Keratinocyte (primary cell): ENCODE results near the gene RICTOR. TPM values are rescaled to one million over a fixed set of nuclear protein-coding genes. Genes with fewer than 3 reads are reported as not detected.

Experiments used
- DNase-seq: peaks from one replicate; pipeline ENCODE4 v3.0.0-alpha.2; 2011; ENCODE audit warnings: low read depth, missing footprints, low spot score
- FAIRE-seq: peaks from 2 replicates; lab custom pipeline; 2011; peaks lifted over from hg19 to GRCh38; lab: Jason Lieb, UNC
- H2AFZ ChIP-seq: 2 replicates; pipeline ENCODE4 v1.6.0; 2012; ENCODE audit warnings: low read length, control low read depth, inconsistent platforms; ENCODE audit not compliant: control insufficient read depth
- H3K27ac ChIP-seq: 2 replicates; pipeline ENCODE4 v1.5.1; 2011; ENCODE audit warnings: low read length; ENCODE audit not compliant: control insufficient read depth, insufficient read depth
- H3K27me3 ChIP-seq: 3 replicates; pipeline ENCODE4 v1.6.0; 2011; ENCODE audit warnings: low read length; ENCODE audit not compliant: control insufficient read depth, insufficient read depth; ENCODE audit errors: extremely low read depth
- H3K36me3 ChIP-seq, 2 experiments: 2 replicates in 1 of 2; 3 replicates in 1 of 2; pipeline ENCODE4 v1.5.1; 2011; ENCODE audit warnings: low read length in 2 of 2, mild to moderate bottlenecking in 1 of 2; ENCODE audit not compliant: control insufficient read depth in 2 of 2, insufficient read depth in 2 of 2; ENCODE audit errors: extremely low read depth in 1 of 2
- H3K4me1 ChIP-seq: 3 replicates; pipeline ENCODE4 v1.5.1; 2011; ENCODE audit warnings: low read length; ENCODE audit not compliant: control insufficient read depth, insufficient read depth; ENCODE audit errors: extremely low read depth
- H3K4me2 ChIP-seq: 3 replicates; pipeline ENCODE4 v1.6.0; 2011; ENCODE audit warnings: low read depth, low read length; ENCODE audit not compliant: control insufficient read depth, insufficient read depth; ENCODE audit errors: extremely low read depth
- H3K4me3 ChIP-seq, 3 experiments: fragments of 200-600 bp in 1 of 3; sonication (generic) in 1 of 3; 2 replicates in 2 of 3; 3 replicates in 1 of 3; pipeline ENCODE4 v1.5.1; 2011 to 2016; ENCODE audit warnings: low read length in 3 of 3, mild to moderate bottlenecking in 3 of 3, control low read depth in 2 of 3, inconsistent platforms in 1 of 3, low read depth in 1 of 3, mixed read lengths in 1 of 3, mixed run types in 1 of 3, moderate library complexity in 1 of 3; ENCODE audit not compliant: control insufficient read depth in 2 of 3, insufficient read depth in 2 of 3; ENCODE audit errors: extremely low read depth in 1 of 3
- H3K79me2 ChIP-seq: 2 replicates; pipeline ENCODE4 v1.6.0; 2012; ENCODE audit warnings: low read length; ENCODE audit not compliant: control insufficient read depth, insufficient read depth
- H3K9ac ChIP-seq: 3 replicates; pipeline ENCODE4 v1.6.0; 2011; ENCODE audit warnings: low read length; ENCODE audit not compliant: control insufficient read depth, insufficient read depth; ENCODE audit errors: extremely low read depth
- H3K9me1 ChIP-seq: 3 replicates; pipeline ENCODE4 v1.6.0; 2011; ENCODE audit warnings: low read length; ENCODE audit not compliant: control insufficient read depth, insufficient read depth; ENCODE audit errors: extremely low read depth
- H3K9me3 ChIP-seq: 2 replicates; pipeline ENCODE4 v1.5.1; 2012; ENCODE audit warnings: low read depth, low read length; ENCODE audit not compliant: control insufficient read depth
- H4K20me1 ChIP-seq: 3 replicates; pipeline ENCODE4 v1.6.0; 2011; ENCODE audit warnings: low read length; ENCODE audit not compliant: control insufficient read depth, insufficient read depth; ENCODE audit errors: extremely low read depth
- EZH2 ChIP-seq: IDR thresholded peaks from one replicate; pipeline ENCODE4 v1.6.1; 2012; ENCODE audit warnings: inconsistent platforms, mild to moderate bottlenecking, low read length, moderate library complexity
- dilution Hi-C: fragments of 300-500 bp; cut with MboI; formaldehyde crosslinking; loops from one replicate; pipeline ENCODE4 v1.7.0; 2020; ENCODE audit warnings: low sequenced_read_pairs; ENCODE audit not compliant: extremely low pct_ligation_motif_present
- polyA plus RNA-seq, 5 experiments: library from polyadenylated mRNA; depleted of rRNA in 3 of 5; stranded (reverse) in 3 of 5; stranded (forward) in 1 of 5; unstranded in 1 of 5; fragments of >200 nt; gene quantifications; 1 replicate in 1 of 5; 2 replicates in 3 of 5; 3 replicates in 1 of 5; pipeline versions ENCODE4 v1.2.1 to v1.2.3, GENCODE V29; 2011 to 2012; ENCODE audit warnings: missing spikeins in 2 of 5, low read depth in 1 of 5, low replicate concordance in 1 of 5
- TF ChIP-seq, protein P1 (sequence below), 3 experiments: IDR thresholded peaks in 1 of 3; conservative IDR thresholded peaks in 1 of 3; optimal IDR thresholded peaks in 1 of 3; 2 replicates in 2 of 3; 3 replicates in 1 of 3; pipeline versions ENCODE3 to v1.5.1; 2011; ENCODE audit warnings: low read length in 3 of 3, mild to moderate bottlenecking in 3 of 3, moderate library complexity in 2 of 3, control low read depth in 1 of 3, inconsistent platforms in 1 of 3; ENCODE audit not compliant: insufficient read depth in 2 of 3; ENCODE audit errors: extremely low read depth in 1 of 3

Gene RICTOR
- polyA plus RNA-seq, 1 donor (not counting 4 experiments of a cell fraction or from before 2014, with no cell fraction given) = 11.5 TPM

GRCh38 chr5:39015743-39016586, 58.2 kb downstream of the RICTOR start:
- Histone ChIP-seq H3K36me3 (peaks cover 0 to 1% of the 10 kb centered on the region in 2 experiments), H3K9me1 (no peaks in the 10 kb centered on the region), H4K20me1 (no peaks in the 10 kb centered on the region), H3K9ac (no peak overlapping the region), H3K4me2 (no peak overlapping the region), H3K4me3 (no peak overlapping the region), H2AFZ (no peak overlapping the region), H3K27me3 (no peaks in the 10 kb centered on the region), H3K9me3 (peaks cover 3% of the 10 kb centered on the region), H3K4me1 (peaks cover 6% of the 10 kb centered on the region), H3K79me2 (no peaks in the 10 kb centered on the region), H3K27ac (no peak overlapping the region)
- FAIRE-seq (peak; percentile 75), DNase-seq (no peak)
- dilution Hi-C loops = no loop called here
- TF ChIP-seq, protein P1, sequence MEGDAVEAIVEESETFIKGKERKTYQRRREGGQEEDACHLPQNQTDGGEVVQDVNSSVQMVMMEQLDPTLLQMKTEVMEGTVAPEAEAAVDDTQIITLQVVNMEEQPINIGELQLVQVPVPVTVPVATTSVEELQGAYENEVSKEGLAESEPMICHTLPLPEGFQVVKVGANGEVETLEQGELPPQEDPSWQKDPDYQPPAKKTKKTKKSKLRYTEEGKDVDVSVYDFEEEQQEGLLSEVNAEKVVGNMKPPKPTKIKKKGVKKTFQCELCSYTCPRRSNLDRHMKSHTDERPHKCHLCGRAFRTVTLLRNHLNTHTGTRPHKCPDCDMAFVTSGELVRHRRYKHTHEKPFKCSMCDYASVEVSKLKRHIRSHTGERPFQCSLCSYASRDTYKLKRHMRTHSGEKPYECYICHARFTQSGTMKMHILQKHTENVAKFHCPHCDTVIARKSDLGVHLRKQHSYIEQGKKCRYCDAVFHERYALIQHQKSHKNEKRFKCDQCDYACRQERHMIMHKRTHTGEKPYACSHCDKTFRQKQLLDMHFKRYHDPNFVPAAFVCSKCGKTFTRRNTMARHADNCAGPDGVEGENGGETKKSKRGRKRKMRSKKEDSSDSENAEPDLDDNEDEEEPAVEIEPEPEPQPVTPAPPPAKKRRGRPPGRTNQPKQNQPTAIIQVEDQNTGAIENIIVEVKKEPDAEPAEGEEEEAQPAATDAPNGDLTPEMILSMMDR (optimal IDR thresholded peaks at IDR 0.05 in 1 of 3, IDR thresholded peaks at IDR 0.05 in 1 of 3, conservative IDR thresholded peaks at IDR 0.05 in 1 of 3; ENCODE audit: extremely low read depth in 1 of 3, insufficient read depth in 2 of 3, low read length in 3 of 3) = no peak
- TF ChIP-seq EZH2 = no peak

DNA sequence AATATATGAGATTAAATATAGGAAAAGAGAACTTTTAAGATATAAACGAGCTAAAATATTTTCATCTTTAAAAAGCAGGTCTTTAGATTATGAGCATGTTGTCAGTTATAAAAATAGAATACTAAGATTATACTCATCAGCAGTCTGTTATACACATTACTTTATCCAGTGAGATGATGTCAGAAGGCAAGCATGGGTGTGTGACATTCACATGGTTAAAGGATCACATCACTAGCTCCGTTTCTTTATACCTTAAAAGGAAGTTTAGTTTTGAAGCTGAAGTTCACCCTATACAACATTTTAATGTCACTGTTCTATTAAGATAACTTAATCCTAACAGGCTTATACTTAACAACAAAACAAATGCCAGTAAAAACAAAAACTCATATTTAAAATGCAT, 59.6 kb downstream of the RICTOR start:
- H3K27me3 ChIP-seq = no peaks in the 10 kb centered on the region
- FAIRE-seq = peak; percentile 41
- H3K27ac ChIP-seq = no peak overlapping the region
- peaks cover 3% of the 10 kb centered on the region for H3K9me3 ChIP-seq
- H3K4me1 ChIP-seq = peaks cover 6% of the 10 kb centered on the region
- H3K9me1 ChIP-seq = no peaks in the 10 kb centered on the region
- no peak overlapping the region for H3K4me2 ChIP-seq
- no peak for DNase-seq
- no peak for TF ChIP-seq EZH2
- TF ChIP-seq, protein P1 (optimal IDR thresholded peaks at IDR 0.05 in 1 of 3, IDR thresholded peaks at IDR 0.05 in 1 of 3, conservative IDR thresholded peaks at IDR 0.05 in 1 of 3; ENCODE audit: extremely low read depth in 1 of 3, insufficient read depth in 2 of 3, low read length in 3 of 3) = no peak
- no peak overlapping the region for H3K4me3 ChIP-seq
- H2AFZ ChIP-seq = no peak overlapping the region
- dilution Hi-C loops = no loop called here
- H4K20me1 ChIP-seq = no peaks in the 10 kb centered on the region
- no peak overlapping the region for H3K9ac ChIP-seq
- H3K36me3 ChIP-seq = peaks cover 0 to 1% of the 10 kb centered on the region in 2 experiments
- no peaks in the 10 kb centered on the region for H3K79me2 ChIP-seq
